ENCODE data around the gene C1orf74.

C1orf74 gene

DNA sequence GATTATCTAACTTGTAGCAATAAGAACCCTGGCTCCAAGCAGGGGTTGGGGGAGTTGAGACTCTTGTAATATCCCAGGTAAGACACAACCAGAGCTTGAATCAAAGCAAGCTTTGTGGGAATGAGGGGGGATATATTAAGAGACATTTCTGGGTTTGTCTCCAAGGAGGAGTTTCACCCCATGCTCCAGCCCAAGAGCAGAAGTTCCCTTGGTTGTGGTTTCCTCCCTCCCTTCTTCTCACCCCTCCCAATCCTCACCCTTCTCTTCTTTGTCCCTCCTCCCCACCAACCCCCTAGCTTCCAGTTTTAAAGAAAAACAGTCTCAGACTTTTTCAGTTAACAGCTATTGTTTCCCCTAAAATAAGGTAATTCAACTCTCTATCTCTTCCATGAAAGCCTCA lies 16.7 kb downstream of the C1orf74 start:
- no peak for ATAC-seq
- no peak for TF ChIP-seq PPARA (CRISPR knock-in tag; IDR thresholded peaks at IDR 0.05; ENCODE audit: borderline replicate concordance)
- TF ChIP-seq BACH2 (CRISPR knock-in tag; IDR thresholded peaks at IDR 0.05; ENCODE audit: borderline replicate concordance), result no peak
- TF ChIP-seq TSHZ2 (CRISPR knock-in tag; IDR thresholded peaks at IDR 0.05), result no peak
- TF ChIP-seq GLIS3 (CRISPR knock-in tag; IDR thresholded peaks at IDR 0.05), result no peak
- TF ChIP-seq TOX (CRISPR knock-in tag; IDR thresholded peaks at IDR 0.05; ENCODE audit: borderline replicate concordance), result no peak
- no peak for TF ChIP-seq ISL1 (CRISPR knock-in tag; IDR thresholded peaks at IDR 0.05)

DNA sequence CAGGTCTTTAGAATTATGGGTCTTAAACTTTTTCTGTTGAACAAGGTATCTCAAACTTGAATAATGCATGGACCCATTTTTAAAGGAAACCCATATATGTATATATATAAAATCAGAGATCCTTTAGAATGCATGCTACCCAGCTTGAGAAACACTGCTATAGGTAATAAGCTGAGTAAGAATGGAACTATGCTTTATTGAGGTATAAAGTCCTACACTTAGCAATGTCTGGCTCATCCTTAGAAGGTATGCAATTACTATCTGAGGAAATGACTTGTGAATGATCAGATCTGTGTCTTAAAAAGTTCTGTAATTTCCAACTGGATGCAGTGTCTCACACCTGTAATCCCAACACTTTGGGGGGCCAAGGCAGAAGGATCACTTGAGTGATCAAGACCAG lies 17.3 kb downstream of the C1orf74 start:
- no peak for TF ChIP-seq GLIS3 (CRISPR knock-in tag; IDR thresholded peaks at IDR 0.05)
- ATAC-seq, result no peak

GRCh38 chr1:209766051-209766450 lies 18.3 kb downstream of the C1orf74 start:
- no peak for ATAC-seq
- no peak for TF ChIP-seq ZFP3 (CRISPR knock-in tag; IDR thresholded peaks at IDR 0.05)
- no peak for TF ChIP-seq SNAI2 (CRISPR knock-in tag; IDR thresholded peaks at IDR 0.05)
- no peak for TF ChIP-seq CSDC2 (CRISPR knock-in tag; IDR thresholded peaks at IDR 0.05)
- no peak for TF ChIP-seq ZFP30 (CRISPR knock-in tag; IDR thresholded peaks at IDR 0.05)
- no peak for TF ChIP-seq PATZ1 (CRISPR knock-in tag; IDR thresholded peaks at IDR 0.05; ENCODE audit: borderline replicate concordance)
- TF ChIP-seq GLIS3 (CRISPR knock-in tag; IDR thresholded peaks at IDR 0.05), result no peak
- no peak for TF ChIP-seq ZNF70 (CRISPR knock-in tag; IDR thresholded peaks at IDR 0.05)
- TF ChIP-seq, protein P1, sequence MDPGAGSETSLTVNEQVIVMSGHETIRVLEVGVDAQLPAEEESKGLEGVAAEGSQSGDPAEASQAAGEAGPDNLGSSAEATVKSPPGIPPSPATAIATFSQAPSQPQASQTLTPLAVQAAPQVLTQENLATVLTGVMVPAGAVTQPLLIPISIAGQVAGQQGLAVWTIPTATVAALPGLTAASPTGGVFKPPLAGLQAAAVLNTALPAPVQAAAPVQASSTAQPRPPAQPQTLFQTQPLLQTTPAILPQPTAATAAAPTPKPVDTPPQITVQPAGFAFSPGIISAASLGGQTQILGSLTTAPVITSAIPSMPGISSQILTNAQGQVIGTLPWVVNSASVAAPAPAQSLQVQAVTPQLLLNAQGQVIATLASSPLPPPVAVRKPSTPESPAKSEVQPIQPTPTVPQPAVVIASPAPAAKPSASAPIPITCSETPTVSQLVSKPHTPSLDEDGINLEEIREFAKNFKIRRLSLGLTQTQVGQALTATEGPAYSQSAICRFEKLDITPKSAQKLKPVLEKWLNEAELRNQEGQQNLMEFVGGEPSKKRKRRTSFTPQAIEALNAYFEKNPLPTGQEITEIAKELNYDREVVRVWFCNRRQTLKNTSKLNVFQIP (CRISPR knock-in tag; IDR thresholded peaks at IDR 0.05; ENCODE audit: borderline replicate concordance, low read depth), result no peak
- no peak for TF ChIP-seq ZNF565 (CRISPR knock-in tag; conservative IDR thresholded peaks at IDR 0.05; ENCODE audit: low read depth)
- no peak for TF ChIP-seq ZNF8 (CRISPR knock-in tag; IDR thresholded peaks at IDR 0.05)
- no peak for TF ChIP-seq TOX (CRISPR knock-in tag; IDR thresholded peaks at IDR 0.05; ENCODE audit: borderline replicate concordance)
- TF ChIP-seq, protein P2, sequence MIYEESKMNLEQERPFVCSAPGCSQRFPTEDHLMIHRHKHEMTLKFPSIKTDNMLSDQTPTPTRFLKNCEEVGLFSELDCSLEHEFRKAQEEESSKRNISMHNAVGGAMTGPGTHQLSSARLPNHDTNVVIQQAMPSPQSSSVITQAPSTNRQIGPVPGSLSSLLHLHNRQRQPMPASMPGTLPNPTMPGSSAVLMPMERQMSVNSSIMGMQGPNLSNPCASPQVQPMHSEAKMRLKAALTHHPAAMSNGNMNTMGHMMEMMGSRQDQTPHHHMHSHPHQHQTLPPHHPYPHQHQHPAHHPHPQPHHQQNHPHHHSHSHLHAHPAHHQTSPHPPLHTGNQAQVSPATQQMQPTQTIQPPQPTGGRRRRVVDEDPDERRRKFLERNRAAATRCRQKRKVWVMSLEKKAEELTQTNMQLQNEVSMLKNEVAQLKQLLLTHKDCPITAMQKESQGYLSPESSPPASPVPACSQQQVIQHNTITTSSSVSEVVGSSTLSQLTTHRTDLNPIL (CRISPR knock-in tag; IDR thresholded peaks at IDR 0.05; ENCODE audit: low read depth), result no peak
- no peak for TF ChIP-seq BACH2 (CRISPR knock-in tag; IDR thresholded peaks at IDR 0.05; ENCODE audit: borderline replicate concordance)
- no peak for TF ChIP-seq ISL1 (CRISPR knock-in tag; IDR thresholded peaks at IDR 0.05)
- no peak for TF ChIP-seq OSR1 (CRISPR knock-in tag; IDR thresholded peaks at IDR 0.05)
- no peak for TF ChIP-seq ARNTL (CRISPR knock-in tag; IDR thresholded peaks at IDR 0.05; ENCODE audit: borderline replicate concordance, low read depth)
- TF ChIP-seq ESRRG (CRISPR knock-in tag; IDR thresholded peaks at IDR 0.05), result no peak

DNA sequence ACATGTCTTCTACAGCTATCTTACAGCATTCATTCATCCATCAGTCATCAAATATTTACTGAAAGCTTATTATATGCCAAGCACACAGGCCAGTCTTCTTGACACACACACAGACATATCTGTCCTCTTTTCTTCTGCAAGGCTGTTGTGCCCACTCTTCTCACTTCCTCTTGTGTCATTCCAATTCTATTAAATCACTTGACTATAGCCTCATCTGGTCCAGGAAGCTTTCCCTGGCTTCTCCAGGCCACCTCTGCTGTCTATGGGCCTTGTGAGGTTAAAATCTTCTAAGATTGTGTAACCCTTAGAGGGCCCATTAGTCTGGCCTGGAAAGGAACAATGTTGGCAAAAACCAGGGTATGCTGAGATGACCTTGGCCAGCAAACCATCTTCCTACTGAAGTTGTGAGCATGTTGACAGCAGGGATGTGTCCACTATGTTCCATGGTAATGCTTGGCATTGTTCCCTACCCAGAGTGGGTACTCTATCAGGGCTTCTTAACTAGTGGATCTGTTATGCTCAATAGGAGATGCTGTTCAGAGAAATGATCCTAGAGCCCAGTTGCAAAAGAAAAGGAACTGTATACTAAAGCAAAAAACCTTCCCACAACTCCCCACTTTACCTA lies 23.2 kb downstream of the C1orf74 start:
- ATAC-seq, result peak; percentile 35
- TF ChIP-seq ZNF8 (CRISPR knock-in tag; IDR thresholded peaks at IDR 0.05) (no peak), SNAI2 (CRISPR knock-in tag; IDR thresholded peaks at IDR 0.05) (no peak), PATZ1 (CRISPR knock-in tag; IDR thresholded peaks at IDR 0.05; ENCODE audit: borderline replicate concordance) (no peak), ZC3H10 (CRISPR knock-in tag; IDR thresholded peaks at IDR 0.05) (no peak), PPARA (CRISPR knock-in tag; IDR thresholded peaks at IDR 0.05; ENCODE audit: borderline replicate concordance) (no peak), ZFP30 (CRISPR knock-in tag; IDR thresholded peaks at IDR 0.05) (no peak), ARNTL (CRISPR knock-in tag; IDR thresholded peaks at IDR 0.05; ENCODE audit: borderline replicate concordance, low read depth) (no peak), ZFP3 (CRISPR knock-in tag; IDR thresholded peaks at IDR 0.05) (no peak), ZNF565 (CRISPR knock-in tag; conservative IDR thresholded peaks at IDR 0.05; ENCODE audit: low read depth) (no peak), ZNF70 (CRISPR knock-in tag; IDR thresholded peaks at IDR 0.05) (no peak)
- TF ChIP-seq, protein P1 (CRISPR knock-in tag; IDR thresholded peaks at IDR 0.05; ENCODE audit: borderline replicate concordance, low read depth), result no peak

Data from SK-N-SH treated with all-trans-retinoic acid at 6 μM for 48 hours (cell line).